NCI-H1436 (cell line): Measurements from ENCODE around the gene PROM2.

Experiments used
- DNase-seq: peaks from one replicate; lab custom pipeline; 2025; lab: John Stamatoyannopoulos, UW

Gene PROM2

DNA sequence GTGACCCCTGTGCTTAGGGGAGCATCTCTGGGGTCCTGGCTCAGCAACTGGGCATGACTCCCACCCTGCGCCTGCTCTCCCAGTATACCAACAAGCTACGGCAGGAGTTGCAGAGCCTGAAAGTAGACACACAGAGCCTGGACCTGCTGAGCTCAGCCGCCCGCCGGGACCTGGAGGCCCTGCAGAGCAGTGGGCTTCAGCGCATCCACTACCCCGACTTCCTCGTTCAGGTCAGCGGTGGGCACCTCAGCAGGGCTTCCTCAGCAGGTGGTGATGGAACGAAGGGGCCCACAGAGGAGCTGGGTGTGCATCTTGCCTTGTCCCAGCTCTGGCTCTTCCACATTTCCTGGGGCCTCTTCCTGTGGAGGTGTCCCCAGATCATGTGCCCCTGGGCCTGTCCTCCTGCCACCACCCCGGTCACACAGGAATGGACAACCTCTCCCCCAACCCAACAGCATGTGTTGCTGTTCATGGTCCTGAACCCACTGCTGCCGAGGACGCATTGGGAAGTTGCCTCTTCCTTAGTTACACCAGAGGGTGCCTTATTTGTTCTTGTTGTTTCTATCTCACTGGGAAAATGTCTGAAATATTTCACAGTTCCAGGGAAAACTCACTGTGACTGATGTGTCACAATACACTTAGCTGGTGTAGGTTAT is 10.8 kb downstream of the PROM2 start:
- DNase-seq: no peak

DNA sequence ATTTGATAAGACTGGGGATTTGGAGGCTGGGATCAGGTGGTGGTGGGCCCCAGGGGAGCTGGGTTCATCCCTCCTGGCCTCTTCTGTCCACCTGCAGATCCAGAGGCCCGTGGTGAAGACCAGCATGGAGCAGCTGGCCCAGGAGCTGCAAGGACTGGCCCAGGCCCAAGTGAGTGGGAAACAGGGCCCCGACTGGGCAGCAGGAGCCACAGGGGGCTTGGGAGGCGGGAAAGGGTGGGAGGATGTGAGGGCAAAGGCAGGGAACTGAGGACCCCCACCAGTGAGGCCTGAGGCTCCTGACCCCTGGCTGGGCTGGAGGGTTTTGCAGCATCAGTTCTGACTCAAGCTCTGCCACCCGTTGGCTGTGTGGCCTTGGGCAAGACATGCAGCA is 11.3 kb downstream of the PROM2 start:
- no peak for DNase-seq

GRCh38 chr2:95287336-95287735 is 13.1 kb downstream of the PROM2 start:
- no peak for DNase-seq

DNA sequence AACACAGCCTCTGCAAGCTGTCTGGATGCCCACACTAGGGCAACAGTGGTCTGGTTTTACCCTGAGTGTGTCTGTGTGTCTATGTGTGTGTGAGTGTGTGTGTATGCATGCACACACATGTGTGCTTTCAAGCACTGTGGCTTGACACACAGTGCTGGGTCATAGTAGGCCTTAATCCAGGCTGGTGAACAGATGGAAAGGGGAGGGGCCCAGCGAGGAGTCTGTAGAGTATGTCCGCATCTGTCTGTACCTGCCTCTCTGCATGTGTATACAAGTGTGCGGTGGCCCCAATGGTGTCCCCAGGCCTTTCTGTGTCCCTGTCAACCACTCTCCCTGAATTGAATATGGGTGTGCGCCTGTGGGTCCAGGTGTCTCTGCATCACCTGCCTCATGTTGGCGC is 13.6 kb downstream of the PROM2 start:
- no peak for DNase-seq

- no peak for DNase-seq
These were observed 15.0 kb downstream of the PROM2 start for GRCh38 chr2:95289253-95289652.

DNA sequence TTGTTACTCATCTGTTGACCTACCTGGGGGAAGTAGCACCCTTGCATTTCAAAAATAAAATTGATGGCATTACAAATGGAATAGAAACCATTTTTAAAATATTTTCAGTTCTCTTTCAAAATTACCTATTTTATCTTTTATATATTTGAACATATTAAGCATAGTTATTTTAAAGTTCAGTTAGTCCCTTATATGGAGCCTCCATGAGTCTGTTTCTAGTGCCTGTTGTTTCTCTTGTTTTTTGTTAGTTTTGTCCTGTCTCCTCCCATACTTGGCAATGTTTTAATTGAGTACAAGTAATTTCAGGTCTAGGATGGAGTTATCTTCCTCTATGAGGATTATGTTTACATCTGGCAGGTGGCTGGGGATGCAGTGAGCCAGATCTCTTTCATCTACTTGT is 17.0 kb downstream of the PROM2 start:
- no peak for DNase-seq

DNA sequence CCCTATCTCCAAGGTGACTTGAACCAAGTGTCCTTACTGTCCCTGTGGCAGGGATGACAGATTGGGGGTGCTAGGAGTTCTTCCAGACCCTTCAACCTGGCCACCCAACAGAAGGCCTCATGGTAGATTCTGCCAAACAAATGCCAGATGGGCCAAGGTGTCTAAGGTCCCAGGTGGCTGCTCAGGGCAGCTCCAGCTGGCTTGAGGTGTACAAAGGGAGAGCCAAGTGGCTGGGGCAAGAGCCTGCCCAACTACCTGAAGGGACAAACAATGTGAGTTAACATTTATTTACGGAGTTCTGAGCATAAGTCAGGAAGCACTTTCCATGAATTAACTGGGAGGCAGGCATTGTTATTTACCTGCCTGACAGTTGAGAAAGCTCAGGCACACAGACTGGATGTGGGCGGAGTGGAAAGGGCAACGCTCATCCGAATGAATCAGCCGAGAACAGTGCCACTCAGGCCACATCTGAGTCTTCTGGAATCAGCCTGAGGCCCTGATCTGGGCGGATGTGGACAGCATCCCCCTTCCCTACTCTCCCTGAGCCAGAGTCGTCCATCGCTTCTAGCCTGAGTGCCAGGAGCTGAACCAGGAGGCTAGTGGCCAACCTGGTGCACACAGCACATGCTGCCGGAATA is 18.5 kb downstream of the PROM2 start:
- DNase-seq: no peak

GRCh38 chr2:95294579-95295250 is 20.5 kb downstream of the PROM2 start:
- no peak for DNase-seq

DNA sequence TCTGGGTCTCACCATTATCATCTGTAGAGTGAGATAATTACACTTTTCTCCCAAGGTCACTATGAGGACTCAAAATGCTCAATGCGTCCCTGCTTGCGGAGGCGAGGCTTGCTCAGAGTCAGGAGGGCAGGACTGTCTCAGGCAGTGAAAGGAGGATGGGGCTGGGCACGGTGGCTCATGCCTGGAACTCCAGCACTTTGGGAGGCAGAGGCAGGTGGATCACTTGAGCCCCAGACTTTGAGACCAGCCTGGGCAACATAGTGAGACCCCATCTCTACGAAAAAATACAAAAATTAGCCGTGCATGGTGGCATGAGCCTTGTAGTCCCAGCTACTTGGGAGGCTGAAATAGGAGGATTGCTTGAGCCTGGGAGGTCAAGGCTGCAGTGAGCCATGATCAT is 21.1 kb downstream of the PROM2 start:
- no peak for DNase-seq

DNA sequence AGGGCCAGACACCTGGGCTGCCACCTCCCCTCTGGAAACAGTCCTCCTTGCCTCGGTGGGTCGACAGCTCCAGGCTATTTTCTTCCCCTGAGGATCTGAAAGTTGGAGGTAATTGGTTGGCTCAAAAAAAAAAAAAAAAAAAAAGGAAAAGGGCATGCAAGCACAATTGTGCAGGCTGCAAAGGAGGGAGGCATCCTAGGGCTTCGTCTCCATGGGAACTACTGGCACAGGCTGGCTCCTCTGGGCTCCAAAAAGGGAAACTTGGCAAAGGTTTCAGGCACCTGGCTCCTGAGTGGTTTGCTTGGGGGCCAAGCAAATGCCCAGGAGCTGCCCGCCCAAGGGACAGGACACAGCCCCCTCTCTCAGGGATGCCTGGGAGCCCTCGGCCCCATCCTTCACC is 21.8 kb downstream of the PROM2 start:
- no peak for DNase-seq

DNA sequence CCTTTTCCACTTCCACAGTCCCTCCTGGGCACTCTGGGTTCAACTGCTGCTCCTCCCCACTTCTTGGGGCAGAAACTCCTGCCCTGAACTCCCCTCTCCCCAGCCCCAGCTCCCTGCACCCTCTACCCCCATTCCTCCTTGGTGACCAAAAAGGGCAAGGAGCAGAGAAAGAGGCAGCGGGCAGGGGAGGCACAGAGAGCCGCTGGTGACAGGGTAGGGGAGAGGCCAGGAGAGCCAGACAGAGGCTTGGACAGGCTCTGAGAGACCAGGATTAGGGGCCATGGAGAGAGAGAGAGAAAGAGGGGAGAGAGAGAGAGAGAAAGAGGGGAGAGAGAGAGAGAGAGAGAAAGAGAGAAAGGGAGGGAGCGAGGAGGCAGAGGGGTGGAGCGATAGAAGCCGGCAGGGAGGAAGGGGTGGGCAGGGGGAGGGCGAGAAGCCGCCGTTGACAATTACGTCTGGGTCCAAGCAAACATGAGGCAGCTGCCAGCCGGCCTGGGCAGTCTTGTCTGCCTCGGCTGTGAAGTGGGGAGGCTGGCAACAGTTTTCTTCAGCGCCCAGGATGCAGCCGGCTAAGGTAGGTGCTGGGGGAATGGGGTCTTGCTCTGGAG is 22.7 kb downstream of the PROM2 start, which contains the start of gene KCNIP3:
TSS of gene KCNIP3 (plus strand) at position 468 of the 608 bp plus-strand sequence. CDS start at position 560, 92 bp downstream.
- DNase-seq: peak; percentile 57

GRCh38 chr2:95297639-95298395 is 23.6 kb downstream of the PROM2 start:
- no peak for DNase-seq

- DNase-seq: no peak
These were observed 24.4 kb downstream of the PROM2 start for GRCh38 chr2:95298486-95299111.

- no peak for DNase-seq
These were observed 25.7 kb downstream of the PROM2 start for GRCh38 chr2:95299961-95300360.

DNA sequence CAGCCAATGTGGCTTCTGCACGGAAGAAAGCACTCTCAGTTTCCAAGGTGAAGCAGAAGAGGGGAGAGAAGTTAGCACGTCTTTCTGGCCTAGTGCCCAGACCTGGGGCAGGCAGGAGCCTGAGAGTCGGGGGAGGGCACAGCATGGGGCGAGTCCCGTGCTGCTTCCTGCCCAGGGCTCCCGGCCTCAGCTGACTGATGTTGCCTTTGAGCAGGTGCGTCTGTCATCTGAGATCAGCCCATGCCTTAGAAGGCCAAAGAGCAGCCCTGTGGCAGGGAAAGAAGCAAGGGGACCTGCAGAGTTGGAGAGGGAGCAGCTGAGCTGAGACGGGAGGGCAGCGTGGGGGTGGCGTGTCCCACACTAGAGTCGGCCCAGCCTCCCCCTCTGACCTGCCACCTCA is 26.2 kb downstream of the PROM2 start:
- no peak for DNase-seq

- DNase-seq: no peak
These were observed 26.9 kb downstream of the PROM2 start for GRCh38 chr2:95301186-95301585.

- DNase-seq: no peak
These were observed 27.8 kb downstream of the PROM2 start for GRCh38 chr2:95301876-95302641.

- DNase-seq: no peak
These were observed 29.1 kb downstream of the PROM2 start for GRCh38 chr2:95303191-95303919.

GRCh38 chr2:95305380-95306061 is 31.3 kb downstream of the PROM2 start:
- DNase-seq: no peak
